GM21360 (cell line): Measurements from ENCODE around the gene MUL1.

Experiments used
- ATAC-seq: cut with Tn5 transposase; IDR thresholded peaks from one replicate; pipeline ENCODE4 v1.9.1; 2021; ENCODE audit warnings: mild to moderate bottlenecking, moderate library complexity; ENCODE audit not compliant: unreplicated experiment

MUL1 gene

GRCh38 chr1:20472860-20473711 lies 34.9 kb downstream of the MUL1 start:
- no peak for ATAC-seq

- ATAC-seq, result no peak
Observed at GRCh38 chr1:20472121-20472520, 35.8 kb downstream of the MUL1 start.

GRCh38 chr1:20470194-20470593 lies 37.8 kb downstream of the MUL1 start:
- no peak for ATAC-seq

DNA sequence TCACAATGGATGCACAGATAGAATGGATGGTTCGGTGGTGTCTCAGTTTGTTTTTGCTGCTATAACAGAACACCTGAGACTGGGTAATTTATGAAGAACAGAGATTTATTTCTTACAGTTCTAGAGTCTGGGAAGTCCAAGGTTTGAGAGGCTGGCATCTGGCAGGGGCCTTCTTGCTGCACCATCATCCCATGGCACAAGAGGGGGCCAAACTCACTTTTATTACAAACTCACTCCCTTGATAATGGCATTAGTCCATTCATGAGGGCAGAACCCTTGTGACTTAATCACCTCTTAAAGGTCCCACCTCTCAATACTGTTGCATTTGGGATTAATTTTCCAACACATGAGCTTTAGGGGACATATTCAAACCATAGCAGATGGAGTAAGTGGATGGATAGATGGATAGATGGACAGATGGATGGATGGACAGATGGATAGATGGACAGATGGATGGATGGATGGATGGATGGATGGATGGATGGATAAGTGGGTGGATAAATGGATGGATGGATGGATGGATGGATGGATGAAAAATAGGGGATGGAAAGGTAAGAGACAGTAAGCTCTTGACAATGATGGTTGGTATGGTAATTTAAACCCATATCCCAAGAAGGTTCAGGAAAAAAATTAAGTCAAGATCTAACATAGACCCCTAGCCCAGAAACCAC lies 38.4 kb downstream of the MUL1 start:
- ATAC-seq, result no peak

DNA sequence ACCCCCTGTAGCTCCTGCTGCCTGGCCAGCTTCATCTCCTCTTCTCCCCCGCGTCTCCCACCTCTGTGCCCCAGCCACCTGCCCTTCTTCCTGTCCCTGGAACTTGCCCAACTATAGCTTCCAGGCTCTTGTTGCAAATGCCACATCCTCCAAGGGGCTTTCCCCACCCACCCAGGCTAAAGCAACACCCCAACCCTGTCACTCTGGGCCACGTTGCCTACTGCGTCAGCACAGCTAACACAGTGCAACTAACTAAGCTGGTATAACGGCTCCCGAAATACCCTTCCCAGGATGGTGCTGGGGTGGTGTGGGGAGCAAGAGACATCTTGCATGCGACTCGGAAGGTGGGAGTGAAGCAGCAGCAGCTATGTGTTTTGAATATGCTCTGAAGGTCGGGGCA lies 41.7 kb downstream of the MUL1 start:
- ATAC-seq, result no peak

GRCh38 chr1:20465187-20465586 lies 42.8 kb downstream of the MUL1 start:
- ATAC-seq, result no peak

DNA sequence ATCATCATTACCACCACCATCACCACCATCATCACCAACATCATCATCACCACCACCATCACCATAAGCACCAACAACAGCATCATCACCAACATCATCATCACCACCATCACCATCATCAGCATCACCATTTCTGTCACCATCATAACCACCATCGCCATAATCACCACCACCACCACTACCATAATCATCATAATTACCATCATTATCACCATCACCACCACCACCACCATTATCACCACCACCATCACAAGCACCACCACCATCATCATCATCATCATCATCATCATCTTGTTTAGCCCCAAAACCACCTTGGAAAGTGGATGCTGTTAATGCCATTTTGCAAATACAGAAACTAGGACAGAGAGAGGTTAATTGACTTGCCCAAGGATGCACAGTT lies 44.4 kb downstream of the MUL1 start:
- ATAC-seq, result no peak

DNA sequence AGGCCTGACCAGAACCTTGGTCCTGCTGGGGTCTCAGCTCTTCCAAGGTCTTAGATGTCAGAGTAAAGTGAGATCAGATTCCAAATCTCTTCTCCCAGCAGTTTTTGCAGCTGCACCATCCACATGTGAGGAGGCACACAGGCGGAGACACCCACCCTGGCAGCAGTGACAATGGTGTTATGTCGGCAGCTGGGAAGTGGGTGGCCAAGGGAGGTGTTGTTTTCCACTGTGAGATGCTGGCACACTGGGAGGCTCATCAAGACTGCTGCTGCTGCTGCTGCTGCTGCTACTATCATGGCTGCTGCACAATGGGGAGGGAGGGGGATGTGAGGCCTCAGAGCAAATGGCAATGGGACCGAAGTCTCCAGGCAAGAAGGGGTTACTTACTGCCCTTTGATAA lies 45.6 kb downstream of the MUL1 start:
- ATAC-seq, result no peak

DNA sequence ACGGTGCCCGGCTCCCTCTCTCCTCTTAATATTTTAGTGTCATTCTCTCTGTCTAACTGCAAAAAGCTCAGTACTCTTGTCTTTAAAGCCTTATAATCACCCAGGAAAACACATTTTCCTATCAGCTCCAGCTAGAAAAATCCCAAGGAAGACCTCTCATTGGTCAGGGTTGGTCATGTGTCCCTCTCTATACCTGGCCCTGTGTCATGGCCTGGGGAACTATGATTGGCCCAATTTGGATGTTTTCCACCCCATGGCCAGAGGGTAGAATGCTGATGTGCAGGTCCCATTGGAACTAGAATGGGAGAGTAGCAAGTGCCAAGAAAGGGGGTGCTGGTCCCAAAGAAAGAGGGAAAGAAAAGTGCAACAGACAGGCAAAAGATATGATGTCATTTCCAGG lies 49.2 kb downstream of the MUL1 start:
- ATAC-seq, result no peak

- no peak for ATAC-seq
Observed at GRCh38 chr1:20454004-20454403, 53.9 kb downstream of the MUL1 start.

DNA sequence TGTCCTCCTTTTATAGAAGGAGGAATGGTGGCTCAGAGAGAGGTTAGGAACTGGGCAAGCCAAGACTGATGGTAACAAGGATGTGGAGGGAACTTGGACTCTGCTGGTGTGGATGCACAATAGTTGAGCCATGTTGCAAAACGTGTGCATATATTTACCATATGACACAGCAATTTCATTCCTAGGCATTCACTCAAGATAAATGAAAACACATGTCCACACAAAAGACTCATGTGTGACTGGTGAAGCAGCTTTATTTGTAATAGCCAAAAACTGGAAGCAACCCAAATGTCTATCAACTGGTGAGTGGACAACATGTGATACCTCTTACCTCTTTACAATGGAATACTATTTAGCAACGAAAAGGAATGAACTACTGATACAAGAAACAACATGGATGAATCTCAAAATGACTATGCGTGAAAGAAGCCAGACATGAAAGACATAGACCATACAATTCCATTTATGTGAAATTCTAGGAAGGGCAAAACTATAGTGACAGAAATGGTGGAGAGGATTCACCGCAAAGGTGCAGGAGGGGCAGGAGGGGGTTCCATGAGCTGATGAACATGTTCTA lies 58.1 kb downstream of the MUL1 start:
- no peak for ATAC-seq
